A673 (cell line): ENCODE measurements around the gene LGSN.

Experiments
- EZH2 ChIP-seq: fragments of 200-600 bp; sonication (generic); IDR thresholded peaks from 2 replicates; pipeline ENCODE4 v1.6.1; 2017; ENCODE audit warnings: borderline replicate concordance, low read depth, mild to moderate bottlenecking, mixed read lengths, antibody characterized with exemption, low read length; ENCODE audit not compliant: poor library complexity, severe bottlenecking
- TF ChIP-seq, protein P1 (sequence below): fragments of 300-800, 200-600 bp; sonication (generic); conservative IDR thresholded peaks from 2 replicates; pipeline ENCODE4 v1.5.1; 2017; ENCODE audit warnings: low read depth, mild to moderate bottlenecking, antibody characterized with exemption, low read length, moderate library complexity, mixed read lengths

DNA sequence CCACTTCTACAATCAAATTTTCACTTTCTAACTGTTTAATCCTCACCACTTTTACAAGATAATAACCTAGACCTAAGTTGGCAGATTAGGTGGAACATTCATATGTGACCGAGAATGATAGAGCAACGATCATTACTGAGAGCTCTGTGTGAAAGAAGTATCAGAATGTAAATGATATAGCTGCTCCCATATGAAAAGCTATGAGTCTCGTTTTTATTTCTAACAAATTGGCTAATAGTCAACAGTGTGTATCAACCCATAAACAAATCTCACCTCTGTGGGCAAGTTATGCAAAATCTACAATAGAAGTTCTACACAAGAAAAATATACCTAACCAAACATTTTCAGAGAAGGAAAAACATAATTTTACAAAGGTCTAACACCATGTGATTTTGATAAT, 3.7 kb downstream of the LGSN start:
- TF ChIP-seq, protein P1, sequence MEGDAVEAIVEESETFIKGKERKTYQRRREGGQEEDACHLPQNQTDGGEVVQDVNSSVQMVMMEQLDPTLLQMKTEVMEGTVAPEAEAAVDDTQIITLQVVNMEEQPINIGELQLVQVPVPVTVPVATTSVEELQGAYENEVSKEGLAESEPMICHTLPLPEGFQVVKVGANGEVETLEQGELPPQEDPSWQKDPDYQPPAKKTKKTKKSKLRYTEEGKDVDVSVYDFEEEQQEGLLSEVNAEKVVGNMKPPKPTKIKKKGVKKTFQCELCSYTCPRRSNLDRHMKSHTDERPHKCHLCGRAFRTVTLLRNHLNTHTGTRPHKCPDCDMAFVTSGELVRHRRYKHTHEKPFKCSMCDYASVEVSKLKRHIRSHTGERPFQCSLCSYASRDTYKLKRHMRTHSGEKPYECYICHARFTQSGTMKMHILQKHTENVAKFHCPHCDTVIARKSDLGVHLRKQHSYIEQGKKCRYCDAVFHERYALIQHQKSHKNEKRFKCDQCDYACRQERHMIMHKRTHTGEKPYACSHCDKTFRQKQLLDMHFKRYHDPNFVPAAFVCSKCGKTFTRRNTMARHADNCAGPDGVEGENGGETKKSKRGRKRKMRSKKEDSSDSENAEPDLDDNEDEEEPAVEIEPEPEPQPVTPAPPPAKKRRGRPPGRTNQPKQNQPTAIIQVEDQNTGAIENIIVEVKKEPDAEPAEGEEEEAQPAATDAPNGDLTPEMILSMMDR: no peak
- TF ChIP-seq EZH2: no peak
